ELR (cell line): ENCODE measurements around the gene DPEP3.
"Not testable (repeated sequence)": the region's sequence is repeated elsewhere in the genome, so short reads cannot be mapped to it uniquely, and the experiment has no call there.

Source experiments
- DNase-seq: peaks from one replicate; pipeline ENCODE4 v3.0.0-alpha.2; 2015; ENCODE audit warnings: low read depth

The DPEP3 gene, protein sequence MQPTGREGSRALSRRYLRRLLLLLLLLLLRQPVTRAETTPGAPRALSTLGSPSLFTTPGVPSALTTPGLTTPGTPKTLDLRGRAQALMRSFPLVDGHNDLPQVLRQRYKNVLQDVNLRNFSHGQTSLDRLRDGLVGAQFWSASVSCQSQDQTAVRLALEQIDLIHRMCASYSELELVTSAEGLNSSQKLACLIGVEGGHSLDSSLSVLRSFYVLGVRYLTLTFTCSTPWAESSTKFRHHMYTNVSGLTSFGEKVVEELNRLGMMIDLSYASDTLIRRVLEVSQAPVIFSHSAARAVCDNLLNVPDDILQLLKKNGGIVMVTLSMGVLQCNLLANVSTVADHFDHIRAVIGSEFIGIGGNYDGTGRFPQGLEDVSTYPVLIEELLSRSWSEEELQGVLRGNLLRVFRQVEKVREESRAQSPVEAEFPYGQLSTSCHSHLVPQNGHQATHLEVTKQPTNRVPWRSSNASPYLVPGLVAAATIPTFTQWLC

DNA sequence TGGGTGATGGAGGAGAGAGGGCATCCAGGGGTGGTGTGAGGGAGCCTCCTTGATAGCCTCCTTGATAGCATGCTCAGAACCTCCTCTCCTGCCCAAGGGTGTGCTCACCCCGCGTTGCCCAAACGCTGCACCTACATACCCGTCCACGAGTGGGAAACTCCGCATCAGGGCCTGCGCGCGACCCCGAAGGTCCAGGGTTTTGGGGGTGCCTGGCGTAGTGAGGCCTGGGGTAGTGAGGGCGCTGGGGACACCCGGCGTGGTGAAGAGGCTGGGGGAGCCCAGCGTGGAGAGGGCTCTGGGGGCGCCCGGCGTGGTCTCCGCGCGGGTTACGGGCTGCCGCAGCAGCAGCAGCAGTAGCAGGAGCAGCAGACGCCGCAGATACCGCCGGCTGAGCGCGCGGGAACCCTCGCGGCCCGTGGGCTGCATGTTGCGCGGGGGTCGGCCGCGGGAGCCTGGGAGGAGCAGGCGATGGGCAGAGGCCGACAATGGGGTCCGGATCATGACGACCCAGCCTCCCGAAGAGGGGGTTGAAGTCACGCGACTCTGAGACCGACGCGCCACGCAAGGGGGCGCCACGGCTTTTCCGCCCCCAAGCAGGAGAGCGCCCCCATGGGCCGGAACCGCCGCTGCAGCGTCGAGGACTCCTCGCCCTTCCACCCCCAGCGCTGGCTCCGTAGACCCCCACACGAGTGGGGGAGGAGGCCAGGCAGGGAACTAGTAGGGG lies at the start of gene DPEP3:
DPEP3 (minus strand) TSS at position 545 of the 724 bp plus-strand sequence; CDS start at position 426, 119 bp downstream.
- no peak for DNase-seq

DNA sequence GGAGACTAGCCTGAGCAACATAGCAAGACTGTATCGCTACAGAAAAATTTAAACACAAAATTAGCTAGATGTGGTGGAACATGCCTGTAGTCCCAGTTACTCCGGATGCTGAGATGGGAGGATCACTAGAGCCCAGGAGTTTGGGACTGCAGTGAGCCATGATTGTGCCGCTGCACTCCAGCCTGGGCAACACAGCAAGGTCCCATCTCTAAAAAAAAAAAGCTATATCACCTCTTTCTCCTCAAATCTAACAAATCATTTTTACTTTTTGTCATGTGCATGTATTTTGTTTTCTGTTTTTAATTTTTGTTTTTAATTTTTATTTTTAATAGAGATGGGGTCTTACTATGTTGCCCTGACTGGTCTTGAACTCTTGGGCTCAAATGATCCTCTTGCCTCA lies 48.7 kb upstream of the DPEP3 start:
- DNase-seq: no peak

DNA sequence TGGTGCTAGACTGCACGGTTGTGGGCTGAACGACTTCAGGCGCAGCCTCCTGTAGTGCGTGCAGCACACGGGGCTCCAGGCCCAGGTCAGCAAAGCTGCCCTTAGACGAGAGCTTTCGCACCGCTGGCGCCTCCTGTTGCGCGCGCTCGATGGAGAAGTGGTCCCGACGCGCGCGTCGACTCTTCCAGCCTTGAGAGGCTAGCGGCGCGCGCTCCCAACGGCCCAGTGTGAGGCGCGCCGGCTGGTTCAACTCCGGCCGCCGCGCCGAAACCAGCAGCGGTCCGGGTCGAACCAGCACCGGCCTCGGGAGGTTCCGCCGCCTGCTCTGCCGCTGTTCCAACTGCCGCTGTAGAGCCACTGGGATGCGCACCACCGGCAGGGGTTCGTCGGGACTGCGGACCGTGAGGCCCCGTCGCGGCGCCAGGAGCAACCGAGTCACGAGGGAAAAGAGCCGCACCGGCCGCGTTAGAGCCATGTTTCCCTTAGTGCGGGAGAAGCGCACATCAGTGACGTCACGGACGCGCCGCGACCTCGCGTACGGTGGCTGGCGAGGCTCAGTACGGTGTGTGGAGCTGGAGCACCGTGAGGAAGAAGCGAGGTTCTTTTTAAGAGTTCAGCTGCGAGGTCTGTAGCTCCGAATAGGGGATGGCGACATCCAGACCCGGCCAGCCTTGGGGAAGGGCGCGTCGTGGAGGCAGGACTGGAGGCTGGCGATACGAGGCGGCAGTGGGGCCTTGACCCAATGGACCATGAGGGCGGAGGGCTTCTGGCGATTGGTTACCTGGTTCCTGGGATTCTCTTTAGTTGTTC lies 42.6 kb upstream of the DPEP3 start, which contains the start of the genes DDX28 and DUS2:
DDX28 (minus strand) TSS at position 505 of the 810 bp plus-strand sequence; CDS start at position 475, 30 bp downstream.
DUS2 (plus strand) TSS at position 557 of the 810 bp plus-strand sequence. CDS start 14,740 bp downstream, outside the sequence.
- peak; percentile 93 for DNase-seq

DNA sequence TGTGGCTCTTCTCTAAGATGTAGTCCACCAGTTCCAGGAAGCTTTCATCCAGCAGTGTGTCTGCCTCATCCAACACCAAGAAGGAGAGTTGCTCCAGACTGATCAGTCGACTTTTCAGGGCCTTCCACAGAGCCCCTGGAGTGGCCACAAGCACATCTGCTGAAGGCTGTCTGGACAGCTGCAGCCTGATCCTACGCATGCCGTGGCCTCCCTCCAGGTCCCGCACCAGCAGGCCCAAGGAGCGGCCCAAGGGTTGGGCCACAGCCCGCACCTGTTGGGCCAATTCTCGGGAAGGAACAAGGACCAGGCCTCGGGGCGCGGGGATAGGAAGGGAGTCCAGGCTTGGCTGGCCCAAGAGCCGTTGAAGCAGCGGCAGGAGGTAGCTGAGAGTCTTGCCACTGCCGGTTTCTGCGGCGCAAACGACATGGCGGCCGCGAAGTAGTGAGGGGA lies 42.0 kb upstream of the DPEP3 start:
- DNase-seq: no peak

DNA sequence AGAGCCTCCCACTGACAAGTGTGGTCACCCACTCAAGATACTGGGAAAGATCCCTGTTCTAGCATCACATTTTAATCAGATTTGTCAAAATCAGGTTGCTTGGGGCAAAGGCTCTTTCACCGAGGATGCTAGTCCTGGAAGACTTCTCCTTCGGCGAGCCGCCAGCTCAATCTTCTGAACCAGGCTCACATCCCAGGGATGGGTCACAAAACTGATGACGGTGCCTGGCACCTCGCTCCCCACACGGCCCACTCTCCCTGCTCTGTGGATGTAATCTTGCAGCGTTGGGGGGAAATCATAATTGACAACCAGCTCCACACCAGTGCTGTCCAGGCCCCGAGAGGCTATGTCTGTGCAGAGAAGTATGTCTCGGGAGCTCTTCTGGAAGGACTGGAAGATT lies 41.2 kb upstream of the DPEP3 start:
- DNase-seq: no peak

DNA sequence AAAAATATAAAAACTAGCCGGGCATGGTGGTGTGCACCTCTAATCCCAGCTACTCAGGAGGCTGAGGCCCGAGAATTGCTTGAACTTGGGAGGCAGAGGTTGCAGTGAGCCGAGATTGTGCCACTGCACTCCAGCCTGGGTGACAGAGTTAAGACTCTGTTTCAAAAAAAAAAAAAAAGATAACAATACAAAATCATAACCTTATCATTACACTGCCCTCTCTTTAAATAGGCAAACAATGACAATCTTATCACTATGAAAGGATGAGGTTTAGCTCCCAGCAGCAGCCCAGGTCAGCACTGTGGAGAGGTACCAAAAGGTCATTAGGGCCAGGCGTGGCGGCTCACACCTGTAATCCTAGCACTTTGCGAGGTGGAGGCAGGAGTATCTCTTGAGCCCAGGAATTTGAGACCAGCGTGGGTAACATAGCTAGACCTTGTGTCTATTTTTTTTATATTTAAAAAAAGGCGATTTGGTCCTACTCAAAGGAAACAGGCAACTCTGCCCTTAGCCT lies 38.9 kb upstream of the DPEP3 start:
- no peak for DNase-seq

DNA sequence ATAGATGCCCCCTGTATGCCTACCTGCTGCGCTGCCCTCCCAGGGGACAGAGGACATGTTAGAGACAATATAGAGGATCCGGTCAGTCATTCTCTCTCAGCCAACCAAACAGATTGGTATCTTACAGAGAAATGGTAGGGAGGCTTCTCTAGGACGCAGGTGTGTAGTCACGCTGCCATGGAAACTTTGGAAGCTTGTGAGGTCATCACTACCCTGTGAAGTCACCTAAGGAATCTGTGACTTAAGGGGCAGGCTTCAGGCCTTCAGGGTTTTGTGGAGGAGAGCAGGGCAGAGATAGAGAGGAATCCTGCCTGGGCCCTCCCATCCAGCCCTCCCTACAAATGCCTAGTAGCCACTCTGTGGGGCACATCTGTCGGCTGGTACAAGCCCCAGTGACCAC lies 35.4 kb upstream of the DPEP3 start, which contains the start of gene DPEP2NB:
DPEP2NB (minus strand) TSS at position 231 of the 400 bp plus-strand sequence; CDS start at position 90, 141 bp downstream.
- DNase-seq: no peak

DNA sequence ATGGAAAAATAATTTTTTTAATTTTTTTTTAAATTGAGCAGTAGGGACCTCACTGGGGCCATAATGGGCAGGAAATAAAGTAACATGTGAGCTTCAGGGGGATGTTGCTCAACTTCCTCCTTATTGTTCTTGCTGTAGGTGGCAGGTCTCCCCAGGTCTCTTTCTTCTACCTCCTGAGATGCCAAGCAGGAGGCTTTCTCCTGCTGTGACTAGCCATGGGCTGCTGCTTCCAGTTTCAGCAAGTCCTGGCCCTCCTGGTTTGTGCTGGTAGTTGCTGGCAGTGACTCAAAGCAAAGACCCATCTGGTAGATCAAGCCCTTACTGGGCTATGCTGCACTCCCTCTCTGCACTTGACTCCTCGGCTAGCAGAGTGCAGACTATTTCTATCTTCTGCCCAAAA lies 33.1 kb upstream of the DPEP3 start:
- DNase-seq: no peak

DNA sequence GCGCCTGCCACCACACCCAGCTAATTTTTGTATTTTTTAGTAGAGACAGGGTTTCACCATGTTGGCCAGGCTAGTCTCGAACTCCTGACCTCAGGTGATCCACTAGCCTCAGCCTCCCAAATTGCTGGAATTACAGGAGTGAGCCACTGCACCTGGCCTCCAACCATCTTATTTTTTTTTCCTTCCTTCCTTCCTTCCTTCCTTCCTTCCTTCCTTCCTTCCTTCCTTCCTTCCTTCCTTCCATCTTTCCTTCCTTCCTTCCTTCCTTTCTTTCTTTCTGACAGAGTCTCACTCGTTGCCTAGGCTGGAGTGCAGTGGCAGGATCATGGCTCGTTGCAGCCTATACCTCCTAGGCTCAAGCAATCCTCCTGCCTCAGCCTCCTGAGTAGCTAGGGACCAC lies 29.6 kb upstream of the DPEP3 start:
- DNase-seq: not testable (repeated sequence)

DNA sequence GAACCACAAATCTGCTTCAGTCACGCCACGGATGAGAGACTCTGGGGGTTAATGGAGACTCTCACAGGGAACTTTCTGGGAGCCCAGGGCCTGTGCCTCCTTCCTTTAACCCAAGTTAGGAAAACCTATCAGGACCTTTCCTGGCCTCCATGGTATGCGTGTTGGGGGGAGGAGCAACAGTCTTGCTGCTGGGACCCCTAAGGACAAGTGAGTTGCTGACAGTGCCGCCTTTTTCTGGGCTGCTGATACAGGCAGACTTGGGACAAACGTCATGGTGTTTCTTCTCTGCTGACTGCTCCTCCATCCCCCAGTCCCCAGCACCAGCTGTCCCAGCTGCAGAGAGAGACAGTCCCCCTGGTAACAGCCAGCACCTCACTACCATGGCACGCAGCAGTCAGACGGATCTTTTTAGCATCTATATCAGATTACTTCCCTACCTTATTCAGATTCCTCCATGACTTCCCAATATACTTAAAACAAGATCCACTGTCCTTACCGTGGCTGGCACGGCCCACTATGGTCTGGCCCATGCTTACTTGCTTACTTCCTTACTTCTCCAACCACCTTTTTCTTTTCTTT lies 28.9 kb upstream of the DPEP3 start:
- DNase-seq: no peak

DNA sequence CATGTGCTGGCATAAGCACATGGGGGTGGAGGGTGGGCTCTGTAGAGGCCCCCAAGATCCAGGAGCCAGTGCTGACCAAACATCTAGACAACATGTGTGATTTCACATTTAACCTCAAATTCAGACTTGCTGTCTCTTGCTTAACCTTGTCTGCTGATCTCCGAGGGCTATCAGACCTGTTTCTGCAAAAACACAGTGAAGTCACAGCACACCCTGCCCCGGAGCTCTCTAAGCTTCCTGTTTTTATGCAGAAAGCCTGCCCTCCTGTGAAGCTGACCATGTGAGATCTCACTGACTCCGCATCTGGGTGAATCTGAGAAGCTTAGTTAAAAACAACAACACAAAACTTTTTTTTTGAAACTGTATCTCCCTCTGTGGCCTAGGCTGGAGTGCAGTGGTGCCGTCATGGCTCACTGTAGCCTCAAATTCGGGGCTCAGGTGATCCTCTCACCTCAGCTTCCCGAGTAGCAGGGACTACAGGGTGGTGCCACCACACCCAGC lies 25.5 kb upstream of the DPEP3 start:
- DNase-seq: no peak

DNA sequence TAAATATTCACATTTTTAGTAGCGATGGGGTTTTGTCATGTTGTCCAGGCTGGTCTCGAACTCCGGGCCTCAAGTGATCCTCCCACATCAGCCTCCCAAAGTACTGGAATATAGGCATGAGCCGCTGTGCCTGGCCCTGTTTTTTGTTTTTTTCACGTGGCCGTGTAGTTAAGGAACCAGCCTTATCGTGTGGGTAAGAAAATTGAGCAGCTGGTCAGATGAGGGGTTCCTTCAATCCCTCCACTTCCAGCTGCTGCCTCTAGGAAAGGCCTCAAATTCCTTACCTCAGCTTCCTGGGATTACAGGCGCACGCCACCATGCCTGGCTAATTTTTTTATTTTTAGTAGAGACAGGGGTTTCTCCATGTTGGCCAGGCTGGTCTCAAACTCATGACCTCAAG lies 24.9 kb upstream of the DPEP3 start:
- DNase-seq: no peak

DNA sequence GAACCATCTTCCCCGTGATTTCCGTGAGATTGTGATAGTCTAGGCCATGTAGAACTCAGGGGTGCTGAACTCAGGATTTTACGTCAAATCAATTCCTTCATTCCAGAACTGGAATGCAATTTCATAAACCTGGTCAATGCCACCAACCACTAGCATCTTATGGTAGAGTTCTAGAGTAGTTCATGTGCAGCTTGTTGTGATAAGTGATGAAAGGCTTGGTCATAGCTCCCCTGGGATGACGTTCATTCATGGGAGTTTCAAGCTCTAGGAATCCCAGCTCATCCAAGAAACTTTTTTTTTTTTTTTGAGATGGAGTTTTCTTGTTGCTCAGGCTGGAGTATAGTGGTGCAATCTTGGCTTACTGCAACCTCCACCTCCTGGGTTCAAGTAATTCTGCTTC lies 22.7 kb upstream of the DPEP3 start:
- DNase-seq: peak; percentile 41

DNA sequence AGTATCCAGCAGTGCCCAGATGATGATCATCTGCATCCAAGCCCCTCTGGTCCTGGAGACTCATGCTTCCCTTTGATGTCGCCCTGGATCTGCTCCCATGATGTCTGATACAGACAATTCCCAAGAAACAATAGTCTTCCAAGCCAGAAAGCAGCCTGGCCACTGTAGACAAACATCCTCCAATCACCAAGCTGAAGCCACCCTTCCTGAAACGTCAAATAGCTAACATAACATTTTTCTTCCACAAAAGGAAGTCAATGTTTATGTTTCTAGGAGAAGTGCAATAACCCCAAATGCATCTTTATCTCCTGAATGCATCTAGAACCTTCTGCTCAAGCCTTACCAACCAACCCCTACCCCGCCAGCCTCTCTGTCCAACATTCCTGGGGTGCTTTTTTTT lies 20.2 kb upstream of the DPEP3 start:
- no peak for DNase-seq

DNA sequence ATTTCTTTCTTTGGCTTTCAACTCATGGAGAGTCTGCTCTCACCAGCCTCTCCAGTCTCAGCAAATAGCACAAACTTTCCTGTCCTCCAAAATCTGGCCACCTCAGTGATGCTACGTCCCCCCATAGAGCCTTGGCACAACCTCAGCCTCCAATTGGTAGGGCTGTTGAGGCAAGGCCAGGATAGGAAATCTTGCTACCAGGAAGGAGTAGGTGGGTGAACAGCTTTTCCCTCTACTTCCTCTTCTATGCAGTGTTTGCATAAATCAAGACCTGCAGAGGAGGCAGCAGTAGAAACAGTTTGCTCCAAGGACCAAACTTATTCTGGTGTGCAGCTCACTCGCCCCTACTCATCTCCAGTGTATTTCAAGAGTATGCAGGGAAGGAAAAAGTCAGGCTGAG lies 19.7 kb upstream of the DPEP3 start:
- DNase-seq: no peak

DNA sequence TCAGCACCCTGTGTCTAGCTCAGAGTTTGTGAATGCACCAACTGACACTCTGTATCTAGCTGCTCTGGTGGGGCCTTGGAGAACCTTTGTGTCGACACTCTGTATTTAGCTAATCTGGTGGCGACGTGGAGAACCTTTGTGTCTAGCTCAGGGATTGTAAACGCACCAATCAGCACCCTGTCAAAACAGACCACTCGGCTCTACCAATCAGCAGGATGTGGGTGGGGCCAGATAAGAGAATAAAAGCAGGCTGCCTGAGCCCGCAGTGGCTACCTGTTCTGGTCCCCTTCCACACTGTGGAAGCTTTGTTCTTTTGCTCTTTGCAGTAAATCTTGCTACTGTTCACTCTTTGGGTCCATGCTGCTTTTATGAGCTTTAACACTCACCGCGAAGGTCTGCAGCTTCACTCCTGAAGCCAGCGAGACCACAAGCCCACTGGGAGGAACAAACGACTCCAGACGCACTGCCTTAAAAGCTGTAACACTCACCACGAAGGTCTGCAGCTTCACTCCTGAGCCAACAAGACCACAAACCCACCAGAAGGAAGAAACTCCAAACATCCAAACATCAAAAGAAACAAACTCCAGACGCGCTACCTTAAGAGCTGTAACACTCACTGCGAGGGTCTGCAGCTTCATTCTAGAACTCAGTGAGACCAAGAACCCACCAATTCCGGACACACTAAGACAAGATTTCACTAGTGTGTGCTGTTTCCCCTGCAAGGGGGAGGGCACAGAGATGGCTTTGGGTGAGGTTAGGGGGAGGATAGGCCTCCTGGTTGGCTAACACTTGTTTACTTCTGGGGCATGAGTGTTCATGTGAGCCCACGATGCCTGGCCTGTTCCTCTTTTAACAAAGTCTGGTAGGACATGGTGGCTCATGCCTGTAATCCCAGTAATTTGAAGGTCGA lies 18.7 kb upstream of the DPEP3 start, which contains the start of gene DPEP2:
DPEP2 (minus strand) TSS at position 706 of the 910 bp plus-strand sequence. CDS start 6,272 bp downstream, outside the sequence.
- DNase-seq: not testable (repeated sequence)

DNA sequence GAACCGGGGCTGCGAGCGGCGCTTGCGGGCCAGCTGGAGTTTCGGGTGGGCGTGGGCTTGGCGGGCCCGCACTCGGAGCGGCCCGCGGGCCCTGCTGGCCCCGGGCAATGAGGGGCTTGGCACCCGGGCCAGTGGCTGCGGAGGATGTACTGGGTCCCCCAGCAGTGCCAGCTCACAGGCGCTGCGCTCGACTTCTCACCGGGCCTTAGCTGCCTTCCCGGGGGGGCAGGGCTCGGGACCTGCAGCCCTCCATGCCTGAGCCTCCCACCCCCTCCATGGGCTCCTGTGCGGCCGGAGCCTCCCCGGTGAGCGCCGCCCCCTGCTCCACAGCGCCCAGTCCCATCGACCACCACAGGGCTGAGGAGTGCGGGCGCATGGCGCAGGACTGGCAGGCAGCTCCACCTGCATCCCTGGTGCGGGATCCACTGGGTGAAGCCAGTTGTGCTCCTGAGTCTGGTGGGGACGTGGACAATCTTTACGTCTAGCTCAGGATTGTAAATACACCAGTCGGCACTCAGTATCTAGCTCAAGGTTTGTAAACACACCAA lies 18.0 kb upstream of the DPEP3 start:
- DNase-seq: not testable (repeated sequence)

DNA sequence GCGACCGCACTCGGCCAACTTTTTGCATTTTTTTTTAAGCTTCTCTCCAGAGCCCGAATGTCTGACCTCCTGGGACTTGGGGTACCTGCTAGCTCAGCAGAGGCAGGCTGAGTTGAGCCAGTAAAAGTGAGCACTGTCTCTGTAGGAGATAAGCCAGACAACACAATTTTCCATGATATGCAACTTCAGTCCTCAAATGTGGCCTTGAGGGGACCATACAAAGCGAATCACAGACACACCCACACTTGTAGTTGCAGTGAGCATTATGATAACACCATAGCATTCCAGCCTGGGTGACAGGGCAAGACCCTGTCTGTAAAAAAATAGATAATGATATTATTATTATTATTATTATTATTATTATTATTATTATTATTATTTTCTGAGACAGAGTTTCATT lies 16.4 kb upstream of the DPEP3 start:
- no peak for DNase-seq

DNA sequence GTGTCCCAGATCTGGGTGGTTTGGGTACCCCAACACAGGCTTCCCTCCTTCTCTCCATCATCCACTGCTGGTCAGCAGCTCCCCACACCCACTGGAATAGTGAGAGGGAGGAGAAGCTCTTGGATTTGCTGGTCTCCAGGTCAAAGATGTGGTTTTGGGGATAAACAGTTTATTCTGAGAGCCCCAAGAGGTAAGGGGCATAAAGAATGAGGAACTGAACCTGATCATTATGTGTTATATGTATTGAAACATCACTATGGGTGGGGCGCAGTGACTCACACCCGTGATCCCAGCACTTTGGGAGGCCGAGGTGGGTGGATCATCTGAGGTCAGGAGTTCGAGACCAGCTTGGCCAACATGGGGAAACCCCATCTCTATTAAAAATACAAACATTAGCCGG lies 15.1 kb upstream of the DPEP3 start:
- peak; percentile 55 for DNase-seq

DNA sequence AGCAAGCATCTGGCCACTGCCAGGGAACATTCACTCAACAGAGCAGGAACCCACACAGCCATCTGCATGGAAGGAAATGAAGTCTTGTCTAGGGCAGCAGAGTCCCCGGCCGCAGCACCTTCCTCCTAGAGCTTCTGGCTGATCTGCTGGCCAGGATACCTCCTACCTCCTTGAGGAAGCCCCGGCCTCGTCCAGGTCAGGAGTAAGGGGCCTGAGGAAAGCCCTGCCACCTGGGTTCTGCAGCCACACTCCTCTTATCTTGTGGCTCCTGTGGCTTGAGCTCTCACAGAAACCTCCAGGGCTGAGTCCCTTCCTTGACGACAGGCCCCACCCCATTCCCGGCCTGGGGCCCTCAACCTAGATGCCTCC lies 13.7 kb upstream of the DPEP3 start:
- DNase-seq: not testable (repeated sequence)
